22Rv1 (cell line): ENCODE results near the gene LDLRAD4.

ENCODE experiments used
- CTCF ChIP-seq: fragments of 450-650 bp; IDR thresholded peaks from 2 replicates; pipeline ENCODE4 v1.5.1; 2017; ENCODE audit warnings: mild to moderate bottlenecking
- ZFX ChIP-seq: fragments of 450-650 bp; IDR thresholded peaks from 2 replicates; pipeline ENCODE4 v1.6.1; 2017; ENCODE audit warnings: antibody characterized with exemption, borderline replicate concordance

- no peak for TF ChIP-seq CTCF
- no peak for TF ChIP-seq ZFX
Measured at GRCh38 chr18:13422541-13423147, 204.1 kb downstream of the LDLRAD4 start.
